Measurements from ENCODE around the gene FOXD4L6. TPM values are rescaled to one million over a fixed set of nuclear protein-coding genes. Genes with fewer than 3 reads are reported as not detected.
"Not testable (repeated sequence)": the region's sequence is repeated elsewhere in the genome, so short reads cannot be mapped to it uniquely, and the experiment has no call there.

Gene FOXD4L6
- total and polyA plus RNA-seq, 2 donors (not counting 3 experiments of a cell fraction or from before 2014, with no cell fraction given), result 0.35 TPM; not detected in 1

DNA sequence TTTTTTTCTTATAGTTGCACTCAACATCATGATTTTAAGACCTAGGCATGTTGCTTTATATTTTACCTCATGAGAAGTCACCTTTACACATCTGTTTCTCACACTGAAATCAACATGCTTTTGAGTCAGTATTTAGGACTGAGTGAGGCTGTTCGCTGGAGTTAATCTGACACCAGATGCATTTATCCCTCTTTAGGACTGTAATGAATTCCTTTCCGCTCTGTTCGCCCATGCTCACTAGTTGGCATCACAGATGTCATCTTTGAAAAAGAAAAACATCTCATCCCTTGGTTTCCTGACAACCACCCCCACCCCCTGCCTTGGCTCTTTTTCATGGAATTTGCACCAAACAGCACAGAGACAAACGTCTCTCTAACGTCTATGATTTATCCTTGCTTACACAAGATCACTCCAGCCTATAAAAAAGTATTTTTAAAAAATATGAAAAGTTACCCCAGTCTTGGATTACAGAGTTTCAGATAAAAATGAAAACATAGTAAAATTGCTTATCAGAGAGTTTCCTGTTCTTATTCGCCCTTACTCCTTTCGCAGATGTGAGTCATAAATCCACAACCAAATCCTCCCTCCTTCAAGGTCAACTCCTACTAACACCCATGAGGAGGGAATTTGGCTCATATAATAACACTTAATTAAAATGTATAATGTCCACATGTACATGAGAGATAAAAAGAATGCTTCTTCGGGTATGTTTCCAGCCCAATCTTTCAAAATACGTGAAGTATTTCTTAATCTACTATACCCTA lies 34.3 kb downstream of the FOXD4L6 start:
- CTCF ChIA-PET; H2AFZ ChIP-seq (ENCODE audit: low read depth, low read length); H3K4me2 ChIP-seq (ENCODE audit: insufficient read depth, low read length); intact Hi-C loops (cut with micrococcal nuclease); FAIRE-seq; POLR2A ChIA-PET; H3K9ac ChIP-seq (replicated peaks; ENCODE audit: extremely low read depth, insufficient read depth, low read length); H3K79me2 ChIP-seq (ENCODE audit: control insufficient read depth, insufficient read depth, low read length); H3K4me1 ChIP-seq (ENCODE audit: control insufficient read depth, extremely low read depth, insufficient read depth, low read length); DNase-seq (ENCODE audit: low read depth, low spot score); H3K27me3 ChIP-seq (ENCODE audit: control insufficient read depth in 2 of 2, insufficient read depth in 2 of 2, low read length in 2 of 2); H3K9me3 ChIP-seq (replicated peaks; ENCODE audit: control insufficient read depth, insufficient read depth, low read length); H3K27ac ChIP-seq (ENCODE audit: insufficient read depth, low read depth, low read length); BruUV-seq (replicated peaks); H3K4me3 ChIP-seq (replicated peaks in 1 of 3; ENCODE audit: insufficient read depth in 1 of 3, low read depth in 1 of 3, low read length in 3 of 3); dilution Hi-C loops (cut with MboI; ENCODE audit: extremely low pct_ligation_motif_present, low sequenced_read_pairs); H3K36me3 ChIP-seq (ENCODE audit: control insufficient read depth in 2 of 2, extremely low read depth in 1 of 2, insufficient read depth in 2 of 2, low read length in 2 of 2); H4K20me1 ChIP-seq (replicated peaks; ENCODE audit: control insufficient read depth, extremely low read depth, insufficient read depth, low read length); H3K9me1 ChIP-seq (replicated peaks; ENCODE audit: control insufficient read depth, extremely low read depth, insufficient read depth, low read length): not testable (repeated sequence)

GRCh38 chr9:41090922-41091321 lies 37.6 kb downstream of the FOXD4L6 start:
- H3K79me2 ChIP-seq (ENCODE audit: control insufficient read depth, insufficient read depth, low read length); H3K9me3 ChIP-seq (replicated peaks; ENCODE audit: control insufficient read depth, insufficient read depth, low read length); DNase-seq (ENCODE audit: low read depth, low spot score); H3K27ac ChIP-seq (ENCODE audit: insufficient read depth, low read depth, low read length); FAIRE-seq; CTCF ChIA-PET; intact Hi-C loops (cut with micrococcal nuclease); H2AFZ ChIP-seq (ENCODE audit: low read depth, low read length); H3K4me3 ChIP-seq (replicated peaks in 1 of 3; ENCODE audit: insufficient read depth in 1 of 3, low read depth in 1 of 3, low read length in 3 of 3); H3K9ac ChIP-seq (replicated peaks; ENCODE audit: extremely low read depth, insufficient read depth, low read length); BruUV-seq (replicated peaks); POLR2A ChIA-PET; H3K9me1 ChIP-seq (replicated peaks; ENCODE audit: control insufficient read depth, extremely low read depth, insufficient read depth, low read length); H3K4me2 ChIP-seq (ENCODE audit: insufficient read depth, low read length); H3K27me3 ChIP-seq (ENCODE audit: control insufficient read depth in 2 of 2, insufficient read depth in 2 of 2, low read length in 2 of 2); dilution Hi-C loops (cut with MboI; ENCODE audit: extremely low pct_ligation_motif_present, low sequenced_read_pairs); H3K4me1 ChIP-seq (ENCODE audit: control insufficient read depth, extremely low read depth, insufficient read depth, low read length); H3K36me3 ChIP-seq (ENCODE audit: control insufficient read depth in 2 of 2, extremely low read depth in 1 of 2, insufficient read depth in 2 of 2, low read length in 2 of 2); H4K20me1 ChIP-seq (replicated peaks; ENCODE audit: control insufficient read depth, extremely low read depth, insufficient read depth, low read length): not testable (repeated sequence)

GRCh38 chr9:41090386-41090785 lies 38.1 kb downstream of the FOXD4L6 start:
- H3K4me2 ChIP-seq (ENCODE audit: insufficient read depth, low read length); DNase-seq (ENCODE audit: low read depth, low spot score); H2AFZ ChIP-seq (ENCODE audit: low read depth, low read length); BruUV-seq (replicated peaks); H3K9me3 ChIP-seq (replicated peaks; ENCODE audit: control insufficient read depth, insufficient read depth, low read length); H3K27ac ChIP-seq (ENCODE audit: insufficient read depth, low read depth, low read length); POLR2A ChIA-PET; H3K79me2 ChIP-seq (ENCODE audit: control insufficient read depth, insufficient read depth, low read length); H3K36me3 ChIP-seq (ENCODE audit: control insufficient read depth in 2 of 2, extremely low read depth in 1 of 2, insufficient read depth in 2 of 2, low read length in 2 of 2); H3K4me3 ChIP-seq (replicated peaks in 1 of 3; ENCODE audit: insufficient read depth in 1 of 3, low read depth in 1 of 3, low read length in 3 of 3); H3K9ac ChIP-seq (replicated peaks; ENCODE audit: extremely low read depth, insufficient read depth, low read length); H3K4me1 ChIP-seq (ENCODE audit: control insufficient read depth, extremely low read depth, insufficient read depth, low read length); H3K27me3 ChIP-seq (ENCODE audit: control insufficient read depth in 2 of 2, insufficient read depth in 2 of 2, low read length in 2 of 2); FAIRE-seq; H3K9me1 ChIP-seq (replicated peaks; ENCODE audit: control insufficient read depth, extremely low read depth, insufficient read depth, low read length); dilution Hi-C loops (cut with MboI; ENCODE audit: extremely low pct_ligation_motif_present, low sequenced_read_pairs); CTCF ChIA-PET; H4K20me1 ChIP-seq (replicated peaks; ENCODE audit: control insufficient read depth, extremely low read depth, insufficient read depth, low read length); intact Hi-C loops (cut with micrococcal nuclease): not testable (repeated sequence)
